ENCODE data around the gene ADGRL2.

DNA sequence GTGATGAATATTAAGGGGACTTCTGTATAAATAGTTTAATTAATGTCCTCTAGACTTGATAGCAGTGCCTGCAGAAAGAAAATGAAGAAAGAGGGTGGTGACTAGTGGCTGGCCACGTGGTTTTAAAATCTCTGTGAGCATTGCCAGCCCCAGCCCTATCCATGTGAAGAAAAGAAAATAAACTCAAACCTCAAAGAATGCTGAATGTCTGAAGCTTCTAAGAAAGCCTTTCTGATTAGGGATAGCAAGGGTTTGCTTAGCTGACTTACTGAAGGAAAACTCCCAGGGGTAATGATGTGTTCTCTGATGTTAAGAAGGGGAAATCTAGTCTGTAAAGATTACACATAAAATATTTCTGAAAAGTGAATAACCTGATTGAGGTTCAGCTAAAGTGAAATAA lies 31.8 kb downstream of the ADGRL2 start:
- TF ChIP-seq, protein P1, sequence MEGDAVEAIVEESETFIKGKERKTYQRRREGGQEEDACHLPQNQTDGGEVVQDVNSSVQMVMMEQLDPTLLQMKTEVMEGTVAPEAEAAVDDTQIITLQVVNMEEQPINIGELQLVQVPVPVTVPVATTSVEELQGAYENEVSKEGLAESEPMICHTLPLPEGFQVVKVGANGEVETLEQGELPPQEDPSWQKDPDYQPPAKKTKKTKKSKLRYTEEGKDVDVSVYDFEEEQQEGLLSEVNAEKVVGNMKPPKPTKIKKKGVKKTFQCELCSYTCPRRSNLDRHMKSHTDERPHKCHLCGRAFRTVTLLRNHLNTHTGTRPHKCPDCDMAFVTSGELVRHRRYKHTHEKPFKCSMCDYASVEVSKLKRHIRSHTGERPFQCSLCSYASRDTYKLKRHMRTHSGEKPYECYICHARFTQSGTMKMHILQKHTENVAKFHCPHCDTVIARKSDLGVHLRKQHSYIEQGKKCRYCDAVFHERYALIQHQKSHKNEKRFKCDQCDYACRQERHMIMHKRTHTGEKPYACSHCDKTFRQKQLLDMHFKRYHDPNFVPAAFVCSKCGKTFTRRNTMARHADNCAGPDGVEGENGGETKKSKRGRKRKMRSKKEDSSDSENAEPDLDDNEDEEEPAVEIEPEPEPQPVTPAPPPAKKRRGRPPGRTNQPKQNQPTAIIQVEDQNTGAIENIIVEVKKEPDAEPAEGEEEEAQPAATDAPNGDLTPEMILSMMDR (optimal IDR thresholded peaks at IDR 0.05 in 1 of 3, IDR thresholded peaks at IDR 0.05 in 1 of 3, conservative IDR thresholded peaks at IDR 0.05 in 1 of 3; ENCODE audit: extremely low read depth in 1 of 3, insufficient read depth in 2 of 3, low read length in 3 of 3), result no peak
- TF ChIP-seq EZH2 (IDR thresholded peaks at IDR 0.05; ENCODE audit: low read length), result no peak

Measured in keratinocyte (primary cell).